ENCODE results near the gene UST.

DNA sequence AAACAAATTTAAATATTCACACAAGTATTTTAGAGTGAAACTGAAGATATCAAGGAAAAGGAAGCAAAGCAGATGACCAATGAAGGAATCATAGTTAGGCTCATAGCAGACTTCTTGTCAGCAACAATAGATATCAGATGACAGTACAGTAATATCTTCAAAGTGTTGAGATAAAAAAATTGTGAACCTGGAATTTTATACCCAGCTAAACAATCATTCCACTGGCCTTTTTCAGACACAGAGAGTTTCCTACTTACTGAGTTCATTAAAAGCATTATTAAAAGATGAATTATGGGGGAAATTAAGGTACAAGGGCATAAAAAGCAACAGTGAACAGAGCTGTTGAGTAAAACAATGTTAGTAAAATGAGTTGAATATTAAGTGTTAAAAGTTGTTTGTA is 254.6 kb downstream of the UST start:
- TF ChIP-seq, protein P1, sequence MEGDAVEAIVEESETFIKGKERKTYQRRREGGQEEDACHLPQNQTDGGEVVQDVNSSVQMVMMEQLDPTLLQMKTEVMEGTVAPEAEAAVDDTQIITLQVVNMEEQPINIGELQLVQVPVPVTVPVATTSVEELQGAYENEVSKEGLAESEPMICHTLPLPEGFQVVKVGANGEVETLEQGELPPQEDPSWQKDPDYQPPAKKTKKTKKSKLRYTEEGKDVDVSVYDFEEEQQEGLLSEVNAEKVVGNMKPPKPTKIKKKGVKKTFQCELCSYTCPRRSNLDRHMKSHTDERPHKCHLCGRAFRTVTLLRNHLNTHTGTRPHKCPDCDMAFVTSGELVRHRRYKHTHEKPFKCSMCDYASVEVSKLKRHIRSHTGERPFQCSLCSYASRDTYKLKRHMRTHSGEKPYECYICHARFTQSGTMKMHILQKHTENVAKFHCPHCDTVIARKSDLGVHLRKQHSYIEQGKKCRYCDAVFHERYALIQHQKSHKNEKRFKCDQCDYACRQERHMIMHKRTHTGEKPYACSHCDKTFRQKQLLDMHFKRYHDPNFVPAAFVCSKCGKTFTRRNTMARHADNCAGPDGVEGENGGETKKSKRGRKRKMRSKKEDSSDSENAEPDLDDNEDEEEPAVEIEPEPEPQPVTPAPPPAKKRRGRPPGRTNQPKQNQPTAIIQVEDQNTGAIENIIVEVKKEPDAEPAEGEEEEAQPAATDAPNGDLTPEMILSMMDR (optimal IDR thresholded peaks at IDR 0.05 in 1 of 3, IDR thresholded peaks at IDR 0.05 in 1 of 3, conservative IDR thresholded peaks at IDR 0.05 in 1 of 3; ENCODE audit: extremely low read depth in 1 of 3, insufficient read depth in 2 of 3, low read length in 3 of 3), result no peak
- TF ChIP-seq EZH2 (IDR thresholded peaks at IDR 0.05; ENCODE audit: low read length), result no peak
